GM18520 (cell line): ENCODE data around the gene CDH23.
"Not testable (repeated sequence)": the region's sequence is repeated elsewhere in the genome, so short reads cannot be mapped to it uniquely, and the experiment has no call there.

Experiments used
- ATAC-seq: cut with Tn5 transposase; IDR thresholded peaks from one replicate; pipeline ENCODE4 v1.9.1; 2021; ENCODE audit not compliant: unreplicated experiment

CDH23 gene

DNA sequence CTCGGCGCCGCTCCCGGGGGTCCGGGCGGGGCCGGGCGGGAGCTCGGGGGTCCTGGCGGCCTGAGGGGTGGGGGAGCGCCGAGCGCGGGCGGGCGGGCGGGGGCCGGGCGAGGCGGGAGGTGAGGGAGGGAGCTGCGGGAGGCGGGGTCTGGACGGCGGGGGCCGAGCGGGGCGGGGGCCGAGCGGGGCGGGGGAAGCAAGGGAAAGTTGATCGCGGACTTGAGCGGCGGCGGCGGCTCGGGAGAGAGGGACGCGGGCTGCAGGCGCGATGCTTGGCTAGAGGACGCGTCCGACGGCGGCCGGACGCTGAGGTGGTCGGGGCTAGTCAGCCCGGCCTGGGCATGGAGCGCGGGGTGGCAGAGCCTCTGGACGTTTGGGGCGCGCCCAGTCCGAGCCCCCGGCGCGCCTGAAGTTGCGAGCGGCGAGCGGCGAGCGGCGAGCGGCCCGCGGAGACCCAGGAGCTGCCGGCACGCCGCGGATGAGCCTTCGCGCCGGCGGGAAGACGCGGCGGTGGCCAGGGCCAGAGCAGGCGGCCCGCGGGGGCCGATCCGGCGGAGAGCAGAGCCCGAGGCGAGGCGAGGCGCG is at the start of gene CDH23:
Gene CDH23 (plus strand): TSS at position 210 of the 585 bp plus-strand sequence. CDS start 42,912 bp downstream, outside the sequence.
- no peak for ATAC-seq

DNA sequence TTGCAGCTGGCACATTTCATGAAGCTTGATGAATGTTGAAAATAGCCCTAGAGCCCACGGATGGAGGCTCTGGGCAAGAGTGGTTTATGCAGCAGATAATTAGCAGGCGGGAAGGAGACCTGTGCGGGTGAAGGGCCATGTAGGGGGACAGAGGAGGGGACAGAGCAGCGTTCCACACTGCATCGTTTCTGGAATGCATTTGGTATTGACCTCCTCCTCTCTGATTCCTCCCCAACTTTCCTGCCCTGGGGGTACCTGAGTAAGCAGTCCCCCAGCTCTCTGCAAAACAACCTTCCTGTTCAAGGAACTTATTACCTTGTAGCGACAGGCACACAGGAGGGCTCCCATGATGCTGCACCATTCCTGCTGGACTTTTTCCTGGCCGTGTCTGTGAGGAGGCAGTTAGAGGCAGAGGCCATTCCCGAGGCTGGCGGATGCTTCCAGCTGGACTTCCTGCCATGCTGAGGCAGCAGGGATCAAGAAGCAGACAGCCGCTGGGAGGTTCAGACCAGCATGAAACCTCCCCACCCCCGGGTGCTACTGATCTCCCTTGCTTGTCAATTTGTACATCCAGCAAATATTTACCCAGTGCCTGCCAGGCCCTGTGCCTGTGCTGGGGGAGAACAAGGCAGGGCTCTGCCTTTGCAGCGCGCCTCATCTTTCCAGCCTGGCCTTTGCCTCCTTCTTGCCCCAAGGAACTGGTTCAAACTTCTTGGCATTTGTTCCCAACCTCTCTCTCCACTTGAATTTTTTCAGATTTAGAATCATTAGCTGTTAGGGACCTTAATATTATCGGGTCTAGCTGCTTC is 48.9 kb upstream of the CDH23 start:
- ATAC-seq = no peak

DNA sequence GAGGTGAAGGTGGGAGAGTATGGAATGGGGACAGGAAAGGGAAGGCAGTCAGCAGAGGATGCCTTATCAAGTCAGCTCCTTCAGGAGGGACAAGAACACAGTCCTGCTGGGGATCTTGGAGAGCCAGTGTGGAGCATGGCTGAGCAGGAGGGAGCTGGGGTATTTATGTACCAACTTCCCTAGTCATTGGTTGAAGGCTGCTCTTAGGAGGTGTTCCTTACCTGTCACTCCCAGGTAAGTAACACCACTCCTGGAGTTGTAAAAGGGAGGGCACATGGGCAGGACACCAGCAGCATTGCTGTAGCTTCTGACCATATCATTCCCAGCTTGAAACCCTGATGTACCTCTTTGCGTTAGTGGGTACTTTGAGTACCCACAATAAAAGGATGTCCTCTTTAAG is 47.9 kb upstream of the CDH23 start:
- ATAC-seq = no peak

DNA sequence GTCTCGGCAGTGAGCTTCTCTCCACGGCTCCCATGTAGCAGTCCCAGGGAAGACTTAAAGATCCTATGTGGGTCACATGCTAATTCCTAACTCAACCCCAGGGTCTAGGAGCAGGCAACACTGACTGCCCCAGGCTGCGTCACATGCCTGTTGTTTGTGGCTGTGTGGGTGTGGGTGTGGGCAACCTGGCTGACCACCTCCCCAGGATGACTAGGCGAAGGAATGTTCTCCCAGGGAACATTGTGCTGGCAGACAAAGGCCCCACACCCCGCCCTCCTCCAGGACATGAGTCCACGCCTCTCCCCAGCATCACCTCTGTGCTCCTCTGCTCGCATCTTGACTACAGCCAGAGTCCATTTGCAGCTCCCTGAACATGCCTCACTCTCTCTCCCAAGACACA is 47.3 kb upstream of the CDH23 start:
- ATAC-seq = no peak

DNA sequence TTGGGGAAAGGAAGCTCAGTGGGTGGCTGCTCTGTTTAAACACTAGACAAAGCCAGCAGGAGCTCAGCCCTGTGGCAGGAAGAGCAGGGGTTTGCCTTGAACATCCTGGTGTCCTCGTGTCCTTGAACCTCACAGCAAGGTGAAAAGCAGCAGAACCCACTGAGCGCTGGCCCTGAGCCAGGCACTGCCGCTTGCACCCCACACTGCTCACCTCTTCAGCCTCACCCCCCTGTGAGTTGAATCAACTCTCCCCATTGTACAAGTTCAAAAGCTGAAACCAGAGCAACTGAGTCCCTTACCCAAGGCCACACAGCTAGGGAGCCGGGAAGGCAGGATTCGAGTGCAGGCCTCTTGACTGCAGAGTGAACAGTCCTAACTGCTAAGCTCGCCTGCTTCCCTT is 45.6 kb upstream of the CDH23 start:
- ATAC-seq = no peak

DNA sequence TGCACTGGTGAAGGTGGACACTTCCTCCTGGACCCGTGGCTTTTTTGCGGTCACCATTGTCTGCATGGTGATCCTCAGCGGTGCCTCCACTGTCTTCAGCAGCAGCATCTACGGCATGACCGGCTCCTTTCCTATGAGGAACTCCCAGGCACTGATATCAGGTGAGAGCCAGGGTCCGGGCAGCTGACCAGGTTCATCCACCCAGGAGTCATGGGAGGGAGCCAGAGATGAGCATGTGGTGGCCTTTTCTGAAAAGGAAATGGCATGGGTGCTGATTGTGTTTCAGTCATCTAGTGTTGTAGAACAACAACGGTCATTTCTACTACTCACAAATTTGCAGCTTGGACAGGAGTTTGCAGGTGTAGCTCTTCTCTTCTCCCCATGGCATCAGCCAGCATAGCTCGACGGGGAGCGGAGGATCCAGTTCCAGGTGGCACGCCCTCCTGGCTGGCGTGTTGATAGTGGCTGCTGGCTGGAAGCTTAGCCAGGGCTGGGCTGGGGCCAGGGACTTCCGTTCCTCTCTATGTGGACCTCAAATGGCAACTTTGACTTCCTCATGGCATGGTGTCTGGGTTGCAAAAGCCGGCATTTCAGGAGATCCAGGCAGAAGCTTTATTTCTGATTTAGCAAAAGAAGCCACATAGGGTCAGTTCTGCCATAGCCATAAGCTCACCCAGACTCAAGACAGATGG is 44.9 kb upstream of the CDH23 start:
- ATAC-seq = no peak

DNA sequence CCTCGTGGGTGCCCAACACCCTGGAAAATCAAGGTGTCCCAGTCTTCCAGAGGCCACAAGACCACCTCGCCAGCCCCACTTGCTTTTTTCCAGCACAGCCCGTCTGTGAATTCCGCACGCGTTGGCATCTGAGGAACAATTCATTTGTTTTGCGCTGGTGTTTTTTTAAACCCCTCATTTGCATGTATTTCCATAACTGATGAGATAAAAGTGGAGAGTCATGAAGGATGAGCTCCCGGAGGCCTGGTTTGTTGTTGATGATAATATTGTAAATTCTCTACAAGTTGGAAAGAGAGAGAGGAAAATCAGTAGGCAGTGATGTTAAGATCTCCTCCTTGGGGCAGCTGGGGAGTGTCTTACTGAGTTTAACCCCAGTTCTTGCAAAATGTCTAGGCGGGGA is 43.1 kb upstream of the CDH23 start:
- ATAC-seq = no peak

DNA sequence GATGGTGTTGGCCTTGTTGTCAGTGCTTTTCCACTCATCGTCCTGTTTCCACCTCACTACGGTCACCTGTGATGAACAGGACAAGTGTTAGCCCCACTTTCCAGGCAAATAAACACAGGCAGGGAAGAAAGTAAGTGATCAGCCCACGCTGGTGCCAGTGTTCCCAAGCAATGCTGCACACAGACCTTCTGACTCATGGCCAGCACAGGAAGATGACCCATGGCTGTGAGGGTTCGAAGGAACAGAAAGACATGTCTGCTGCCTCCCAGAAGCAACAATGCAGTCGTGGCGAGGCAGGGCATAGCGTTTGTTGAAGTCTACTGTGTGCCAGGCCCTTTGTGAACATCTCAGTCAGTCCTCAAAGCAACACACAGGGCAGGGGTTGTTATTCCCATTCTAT is 41.9 kb upstream of the CDH23 start:
- ATAC-seq = no peak

DNA sequence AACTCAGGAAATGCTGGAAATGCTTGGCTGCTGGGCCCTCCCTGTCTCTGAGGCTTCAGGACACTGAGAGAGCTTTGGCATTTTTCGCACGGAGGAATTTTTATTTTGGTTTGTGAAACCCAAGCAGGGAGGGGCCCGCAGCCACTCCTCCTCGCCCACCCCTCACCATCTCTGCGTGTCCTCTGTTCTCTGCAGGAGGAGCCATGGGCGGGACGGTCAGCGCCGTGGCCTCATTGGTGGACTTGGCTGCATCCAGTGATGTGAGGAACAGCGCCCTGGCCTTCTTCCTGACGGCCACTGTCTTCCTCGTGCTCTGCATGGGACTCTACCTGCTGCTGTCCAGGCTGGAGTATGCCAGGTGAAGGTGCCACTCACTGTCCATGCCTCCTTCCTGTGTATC is 40.8 kb upstream of the CDH23 start:
- ATAC-seq = no peak

DNA sequence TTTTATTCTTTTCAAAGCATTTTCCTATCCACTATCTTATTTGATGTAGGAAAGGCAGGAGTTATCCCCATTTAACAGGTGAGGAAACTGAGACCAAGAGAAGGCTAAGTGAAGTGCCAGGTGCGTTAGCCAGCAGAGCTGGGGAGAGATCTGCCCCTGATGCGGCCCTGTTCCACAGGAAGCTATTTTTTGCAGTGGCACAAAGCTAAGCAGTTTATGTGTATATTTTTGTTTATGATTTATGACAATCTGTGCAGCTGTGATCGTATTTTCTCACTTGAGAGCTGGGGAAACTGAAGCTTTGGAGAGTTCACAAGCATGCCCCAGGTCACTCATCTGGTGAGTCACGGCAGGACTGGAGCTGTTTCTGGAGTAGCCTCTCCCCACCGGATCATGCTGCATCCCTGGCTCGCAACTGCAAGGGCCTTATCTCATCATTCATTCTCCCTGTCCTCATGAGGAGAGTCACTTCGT is 38.9 kb upstream of the CDH23 start:
- ATAC-seq = no peak

DNA sequence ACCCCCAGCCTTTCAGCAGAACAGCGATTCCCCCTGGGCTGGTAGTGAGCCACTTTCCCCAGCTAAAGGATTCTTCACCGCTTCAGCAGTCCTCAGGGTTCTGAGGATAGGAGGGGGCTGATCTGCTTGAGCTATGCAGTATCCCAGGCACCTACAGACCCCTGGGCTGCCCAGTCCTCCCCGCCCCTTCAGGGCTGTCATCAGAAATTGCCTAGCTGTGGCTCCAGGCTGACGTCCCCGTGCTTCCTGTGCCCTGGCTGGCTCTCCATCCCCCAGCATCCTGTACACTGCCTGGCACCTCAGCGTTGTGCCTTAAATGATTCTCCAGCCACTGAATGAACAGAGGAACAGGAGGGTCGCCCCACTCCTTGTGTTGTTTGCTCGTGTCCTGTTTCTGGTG is 38.4 kb upstream of the CDH23 start:
- ATAC-seq = no peak

DNA sequence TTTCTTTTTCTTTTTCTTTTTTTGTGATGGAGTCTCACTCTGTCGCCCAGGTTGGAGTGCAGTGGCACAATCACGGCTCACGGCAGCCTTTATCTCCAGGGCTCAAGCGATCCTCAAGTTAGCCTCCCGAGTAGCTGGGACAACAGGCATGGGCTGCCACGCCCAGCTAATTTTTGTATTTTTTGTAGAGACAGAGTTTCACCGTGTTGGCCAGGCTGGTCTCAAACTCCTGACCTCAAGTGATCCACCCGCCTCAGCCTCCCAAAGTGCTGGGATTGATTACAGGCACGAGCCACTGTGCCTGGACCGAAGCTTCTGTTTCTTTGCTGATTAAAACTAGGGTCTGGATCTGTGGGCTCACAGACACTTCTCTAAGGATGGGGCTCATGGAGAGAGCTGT is 37.8 kb upstream of the CDH23 start:
- ATAC-seq = not testable (repeated sequence)

DNA sequence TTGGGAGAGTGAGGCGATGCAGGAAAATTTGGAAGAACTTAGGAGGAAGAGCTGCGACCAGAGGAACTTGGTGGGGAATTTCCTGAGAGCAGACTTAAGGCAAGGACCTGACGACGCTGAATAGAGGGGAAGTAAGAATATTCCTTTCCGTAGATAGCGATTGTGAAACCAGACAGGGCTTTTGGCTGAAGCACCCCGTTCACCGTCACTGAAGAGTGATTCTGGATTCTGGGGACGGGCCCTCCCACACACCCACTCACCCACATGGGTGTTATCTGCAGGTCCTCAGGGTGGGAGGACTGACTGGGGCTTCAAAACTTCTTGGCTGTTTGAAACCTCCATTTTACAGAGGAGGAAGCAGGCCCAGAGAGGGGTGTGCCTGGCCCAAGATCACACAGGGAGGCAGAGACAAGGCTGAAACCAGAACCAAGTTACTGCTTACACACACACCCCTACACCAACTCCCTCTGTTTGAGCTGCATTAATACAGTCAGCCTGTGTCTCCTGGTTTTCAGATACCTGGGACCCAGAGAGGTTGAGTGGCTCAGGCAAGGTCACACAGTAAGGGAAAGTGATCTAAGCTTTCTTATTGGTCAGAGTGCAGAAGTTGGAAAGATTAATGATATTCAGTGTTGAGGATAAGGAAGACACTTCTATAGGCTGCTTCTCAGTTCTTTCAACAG is 37.2 kb upstream of the CDH23 start:
- ATAC-seq = no peak

DNA sequence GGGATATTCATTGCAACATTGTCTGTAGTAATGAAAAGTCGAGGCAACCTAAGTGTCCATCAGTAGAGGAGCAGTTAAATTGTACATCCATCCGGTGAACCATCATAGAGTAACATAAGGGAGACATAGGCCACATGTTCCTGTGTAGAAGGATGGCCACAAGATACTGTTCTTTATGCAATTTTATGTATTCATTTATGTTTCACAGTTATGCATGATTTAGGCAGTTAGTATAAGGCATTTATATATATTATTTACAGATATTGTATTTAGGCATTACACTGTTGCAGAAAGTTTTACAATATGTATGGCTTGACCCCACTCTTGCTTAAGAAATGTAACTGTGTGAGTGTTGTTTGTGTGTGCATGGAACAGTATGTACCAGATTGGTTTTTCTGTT is 36.0 kb upstream of the CDH23 start:
- ATAC-seq = no peak

DNA sequence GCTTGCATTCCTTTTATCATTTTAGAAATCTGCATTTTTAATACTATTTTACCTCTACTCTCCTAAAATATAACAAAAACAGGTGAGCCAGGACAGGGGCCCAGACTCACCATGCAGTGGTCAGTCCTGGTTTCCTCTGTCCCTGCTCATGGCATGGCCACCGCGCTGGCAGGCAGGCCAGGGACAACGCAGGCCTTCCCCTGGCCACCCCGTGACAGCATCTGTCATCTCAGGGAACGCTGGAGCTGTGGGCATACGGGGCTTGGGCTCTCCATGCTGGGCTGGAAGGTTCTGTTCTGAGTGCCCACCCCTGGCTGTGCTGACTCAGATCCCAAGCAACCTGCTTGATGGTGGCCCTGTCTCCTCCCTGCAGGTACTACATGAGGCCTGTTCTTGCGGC is 35.1 kb upstream of the CDH23 start:
- ATAC-seq = no peak

DNA sequence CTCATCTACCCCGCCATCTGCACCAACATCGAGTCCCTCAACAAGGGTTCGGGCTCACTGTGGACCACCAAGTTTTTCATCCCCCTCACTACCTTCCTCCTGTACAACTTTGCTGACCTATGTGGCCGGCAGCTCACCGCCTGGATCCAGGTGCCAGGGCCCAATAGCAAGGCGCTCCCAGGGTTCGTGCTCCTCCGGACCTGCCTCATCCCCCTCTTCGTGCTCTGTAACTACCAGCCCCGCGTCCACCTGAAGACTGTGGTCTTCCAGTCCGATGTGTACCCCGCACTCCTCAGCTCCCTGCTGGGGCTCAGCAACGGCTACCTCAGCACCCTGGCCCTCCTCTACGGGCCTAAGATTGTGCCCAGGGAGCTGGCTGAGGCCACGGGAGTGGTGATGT is 34.6 kb upstream of the CDH23 start:
- no peak for ATAC-seq

DNA sequence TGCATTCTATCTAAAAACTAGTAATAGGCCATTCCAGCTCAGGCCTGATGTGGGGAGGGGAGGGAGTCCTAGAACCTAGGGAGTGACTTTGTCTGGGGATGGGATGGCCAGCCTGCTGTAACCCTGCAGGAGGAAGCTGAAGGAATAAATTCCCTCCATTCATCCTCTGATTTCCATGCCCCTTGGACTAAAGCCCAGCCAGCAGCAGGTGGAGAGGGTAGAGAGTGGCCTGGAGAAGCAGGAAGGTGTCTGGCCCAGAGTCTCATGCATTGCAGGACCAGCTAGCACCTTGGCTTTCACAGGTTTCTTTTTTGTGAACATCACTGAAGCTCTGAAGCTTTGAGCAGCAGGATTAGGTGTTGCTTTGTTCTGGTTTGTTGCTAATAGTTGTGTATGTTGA is 32.8 kb upstream of the CDH23 start:
- no peak for ATAC-seq

DNA sequence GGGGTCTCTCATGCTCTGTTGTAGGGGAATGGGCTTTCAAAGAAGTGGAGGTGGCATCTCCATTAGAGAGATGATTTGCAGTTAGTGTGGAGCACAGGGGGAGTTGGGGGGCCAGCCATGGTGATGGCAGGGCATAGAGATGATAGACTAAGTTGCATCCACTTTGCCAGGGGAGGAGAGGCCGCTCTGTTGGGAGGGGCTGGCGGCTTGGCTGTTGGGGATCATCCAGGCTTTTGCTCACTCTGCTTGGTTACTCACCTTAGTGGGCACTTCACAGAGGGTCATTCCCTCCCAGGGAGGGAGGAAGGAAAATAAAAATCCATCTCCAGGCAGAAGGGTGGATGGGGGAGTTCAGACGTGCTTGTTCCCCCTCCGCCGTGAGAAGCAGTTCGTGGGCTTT is 31.4 kb upstream of the CDH23 start:
- ATAC-seq = no peak

DNA sequence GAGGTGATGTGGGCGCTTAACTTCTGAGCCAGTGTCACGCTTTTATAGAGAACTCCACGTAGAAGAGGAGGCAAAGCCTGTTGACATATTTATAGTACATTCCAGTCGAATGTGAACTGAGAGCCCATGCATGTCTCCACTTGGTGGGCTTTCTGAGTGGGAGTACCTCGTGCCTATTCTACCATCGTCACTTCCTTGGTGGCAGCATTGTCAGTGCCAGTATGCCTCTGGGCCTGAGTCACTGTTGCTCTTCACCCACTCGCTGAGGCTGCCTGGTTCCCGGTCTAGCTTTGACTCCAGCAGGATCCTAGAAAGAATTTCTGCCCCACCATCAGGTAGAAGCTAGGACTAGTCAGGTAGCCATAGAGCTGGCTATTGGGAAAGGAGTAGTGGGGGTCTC is 30.0 kb upstream of the CDH23 start:
- no peak for ATAC-seq

DNA sequence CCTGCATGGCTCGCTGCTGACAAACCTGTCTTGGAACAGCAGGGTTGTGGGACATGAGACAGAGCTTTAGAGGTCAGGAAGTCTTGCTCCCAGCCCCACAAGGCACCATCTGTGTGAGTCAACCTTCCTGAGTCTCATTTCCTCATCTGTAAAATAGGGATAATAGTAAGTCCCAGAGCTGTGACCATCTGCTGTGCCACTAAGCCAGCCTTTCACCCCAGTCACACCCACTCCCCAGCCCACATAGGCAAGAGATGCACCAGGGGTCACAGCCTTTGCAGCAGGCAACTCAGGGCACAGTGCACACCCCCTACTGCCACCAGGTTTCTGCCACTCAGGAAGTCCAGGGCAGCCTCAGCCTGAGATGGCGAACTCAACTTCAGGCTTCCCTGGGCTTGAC is 29.4 kb upstream of the CDH23 start:
- ATAC-seq = no peak

DNA sequence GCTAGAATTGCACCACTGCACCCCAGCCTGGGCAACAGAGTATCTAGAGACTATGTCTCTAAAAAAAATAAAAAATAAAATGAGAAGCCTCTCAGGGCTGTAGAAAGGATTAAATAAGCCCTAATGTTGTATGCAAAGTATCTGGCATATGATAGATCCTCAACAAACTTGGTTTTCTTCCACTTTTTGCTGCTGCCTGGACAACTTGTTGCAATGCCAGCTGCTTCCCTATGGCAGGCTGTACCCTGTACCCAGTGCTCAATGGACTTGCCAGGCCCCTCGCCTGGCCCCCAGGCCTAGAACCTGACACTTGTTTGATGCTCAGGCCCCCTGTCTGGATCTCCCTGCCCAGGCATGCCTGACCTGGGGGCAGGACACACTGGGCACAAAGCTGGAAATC is 28.5 kb upstream of the CDH23 start:
- no peak for ATAC-seq

DNA sequence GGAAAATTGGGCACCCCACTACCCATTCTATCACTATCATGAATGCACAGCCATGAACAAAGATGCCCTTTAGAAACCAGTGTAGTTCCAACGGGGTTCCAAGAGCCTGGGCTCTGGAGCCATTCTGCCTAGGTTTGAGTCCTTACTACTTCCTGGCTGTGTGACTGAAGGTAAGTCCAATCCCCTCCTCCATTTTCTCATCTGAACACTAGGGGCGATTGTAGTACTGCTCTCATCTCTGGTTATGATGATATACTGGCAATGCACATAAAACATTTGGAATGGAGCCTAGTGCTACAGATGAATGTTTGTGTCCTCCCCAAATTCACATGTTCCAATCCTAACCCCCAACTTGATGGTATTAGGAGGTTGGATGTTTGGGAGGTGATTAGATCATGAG is 28.1 kb upstream of the CDH23 start:
- ATAC-seq = no peak
